K562 (cell line): Measurements from ENCODE around the gene DAGLB. TPM values are rescaled to one million over a fixed set of nuclear protein-coding genes. Genes with fewer than 3 reads are reported as not detected.
A peak's percentile ranks its signal among the peaks of the same experiment; 100 is the strongest.

ENCODE experiments used
- ATF6 ChIP-seq: sonication (generic); formaldehyde crosslinking; IDR thresholded peaks from 2 replicates; pipeline ENCODE4 v1.4.0; 2020; ENCODE audit warnings: mild to moderate bottlenecking, missing genetic modification reagents
- CREM ChIP-seq: IDR thresholded peaks from 2 replicates; pipeline ENCODE4 v1.6.1; 2014; ENCODE audit warnings: antibody characterized with exemption, low read depth
- ILF3 ChIP-seq: fragments of 450-650 bp; IDR thresholded peaks from 2 replicates; pipeline ENCODE4 v1.6.1; 2018; ENCODE audit warnings: antibody characterized with exemption, mild to moderate bottlenecking, moderate library complexity, borderline replicate concordance
- IRF9 ChIP-seq: fragments of 450-650 bp; IDR thresholded peaks from 2 replicates; pipeline ENCODE4 v1.6.1; 2016; ENCODE audit warnings: missing biosample characterization, missing genetic modification characterization
- L3MBTL2 ChIP-seq: fragments of 450-650 bp; IDR thresholded peaks from 2 replicates; pipeline ENCODE4 v1.6.1; 2016; ENCODE audit warnings: mild to moderate bottlenecking, moderate library complexity
- NR0B1 ChIP-seq: fragments of 450-650 bp; IDR thresholded peaks from one replicate; pipeline ENCODE4 v1.6.1; 2018; ENCODE audit warnings: mild to moderate bottlenecking, moderate library complexity; ENCODE audit not compliant: partially characterized antibody
- PCBP2 ChIP-seq: fragments of 200-400 bp; formaldehyde crosslinking; IDR thresholded peaks from 2 replicates; pipeline ENCODE4 v1.6.1; 2018; ENCODE audit warnings: low read length, low read depth, mild to moderate bottlenecking, moderate library complexity; ENCODE audit not compliant: poor library complexity, severe bottlenecking
- PYGO2 ChIP-seq: fragments of 450-650 bp; IDR thresholded peaks from 2 replicates; pipeline ENCODE4 v1.6.1; 2016; ENCODE audit warnings: mild to moderate bottlenecking, missing genetic modification characterization, moderate library complexity, missing compliant biosample characterization
- RB1 ChIP-seq: fragments of 450-650 bp; IDR thresholded peaks from 2 replicates; pipeline ENCODE4 v1.6.1; 2017; ENCODE audit warnings: low read depth, mild to moderate bottlenecking
- RERE ChIP-seq: sonication (generic); formaldehyde crosslinking; IDR thresholded peaks from 2 replicates; pipeline ENCODE4 v1.8.0; 2023; ENCODE audit warnings: missing genetic modification reagents, mild to moderate bottlenecking, borderline replicate concordance
- SMAD3 ChIP-seq: fragments of 450-650 bp; formaldehyde crosslinking; conservative IDR thresholded peaks from 2 replicates; pipeline ENCODE4 v1.4.0; 2020; ENCODE audit warnings: mild to moderate bottlenecking
- TAF9B ChIP-seq: fragments of 450-650 bp; IDR thresholded peaks from 2 replicates; pipeline ENCODE4 v1.6.1; 2018; ENCODE audit warnings: mild to moderate bottlenecking; ENCODE audit not compliant: partially characterized antibody
- TCF3 ChIP-seq: sonication (generic); formaldehyde crosslinking; IDR thresholded peaks from 2 replicates; pipeline ENCODE4 v1.4.0; 2020; ENCODE audit warnings: mild to moderate bottlenecking, missing genetic modification reagents
- TGIF2 ChIP-seq: sonication (generic); formaldehyde crosslinking; IDR thresholded peaks from 2 replicates; pipeline ENCODE4 v1.8.1; 2022; ENCODE audit warnings: mild to moderate bottlenecking, missing genetic modification reagents, moderate library complexity
- ZFX ChIP-seq: sonication (generic); formaldehyde crosslinking; IDR thresholded peaks from 2 replicates; pipeline ENCODE4 v1.8.0; 2022; ENCODE audit warnings: mild to moderate bottlenecking, missing genetic modification reagents, moderate library complexity
- ZNF584 ChIP-seq: fragments of 200-800 bp; sonication (Bioruptor generic); IDR thresholded peaks from 2 replicates; pipeline ENCODE4 v1.6.1; 2016; ENCODE audit warnings: low read depth, mild to moderate bottlenecking, missing genetic modification characterization, missing compliant biosample characterization
- ZNF830 ChIP-seq: fragments of 250-450 bp; sonication (Bioruptor Pico); IDR thresholded peaks from 2 replicates; pipeline ENCODE4 v1.5.0; 2021; ENCODE audit warnings: mild to moderate bottlenecking
- polyA plus RNA-seq, 8 experiments: library from polyadenylated mRNA; depleted of rRNA in 4 of 8; stranded (reverse) in 5 of 8; unstranded in 3 of 8; fragments of >200 nt; fragmentation: Nextera tagmentation in 2 of 8; fragmentation: Illumina TruSeq in 1 of 8; extraction: Ambion mirVana in 2 of 8; extraction: Trizol in 1 of 8; gene quantifications; 2 replicates each; pipeline versions ENCODE4 v1.2.1 to v1.2.3, GENCODE V29; 2011 to 2014; ENCODE audit warnings: inconsistent platforms in 1 of 8, missing spikeins in 1 of 8
- total RNA-seq, 7 experiments: library from RNA; depleted of rRNA in 6 of 7; stranded (reverse); fragments of >200 nt in 6 of 7; fragmentation: Illumina TruSeq in 2 of 7; extraction: Trizol in 2 of 7; gene quantifications; 2 replicates each; pipeline versions ENCODE4 v1.2.1 to v1.2.3, GENCODE V29; 2011 to 2021; ENCODE audit warnings: low replicate concordance in 1 of 7

DAGLB gene
- total and polyA plus RNA-seq, 9 of the 15 experiments (the other 6 are each of a cell fraction or from before 2014, with no cell fraction given) = 0.92 to 16.4 (median 9.3) TPM

DNA sequence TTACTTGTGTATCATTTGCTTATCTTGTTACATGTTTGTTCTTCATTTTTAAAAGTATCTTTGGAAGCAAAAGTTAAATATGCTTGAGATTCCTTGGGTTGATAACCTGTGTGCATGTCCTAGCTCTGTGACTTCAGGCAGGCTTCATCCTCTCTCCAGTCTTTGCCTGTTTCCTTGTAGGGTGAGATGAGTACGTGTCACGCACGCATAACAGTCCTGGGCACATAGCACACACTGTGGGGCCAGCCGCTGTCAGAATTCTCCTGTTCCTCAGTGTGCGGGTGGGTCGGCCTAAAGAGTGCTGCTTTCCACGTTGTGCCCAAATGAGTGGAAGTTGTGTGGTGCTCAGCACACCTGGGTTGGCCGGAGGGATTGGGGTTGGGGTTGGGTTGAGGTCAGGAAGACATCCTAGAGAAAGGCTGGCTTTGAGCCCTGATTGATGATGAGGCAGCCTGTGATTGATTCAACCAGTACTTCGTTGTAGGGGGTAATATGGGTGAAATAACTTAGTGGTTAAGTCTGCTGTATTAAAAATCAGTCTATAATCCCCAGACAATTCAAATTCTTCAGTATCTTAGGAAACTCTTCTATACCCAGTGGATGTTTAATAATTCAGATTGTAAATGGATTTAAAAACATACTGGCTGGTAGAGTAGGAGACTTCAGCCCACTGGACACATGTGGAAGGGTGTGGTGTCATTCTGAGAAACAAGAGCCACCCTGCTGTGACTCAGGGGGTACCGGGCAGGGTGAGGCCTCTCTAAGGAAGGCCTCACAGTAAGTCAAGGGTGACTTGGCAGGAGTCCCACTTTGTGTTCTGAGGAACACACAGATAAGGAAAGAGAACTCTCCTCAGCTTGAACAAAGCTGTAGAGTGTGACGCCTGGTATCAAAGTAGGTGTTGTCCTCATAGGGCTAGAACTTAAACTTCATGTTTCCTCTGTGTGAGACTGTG is 54.8 kb downstream of the DAGLB start (continued):
- TF ChIP-seq ZNF584 = 0 out of 2 replicates have a peak, but pooled peaks have one; percentile 62
- peak; percentile 72 for TF ChIP-seq L3MBTL2
- TF ChIP-seq RERE (CRISPR knock-in tag) = no peak
- TF ChIP-seq ZFX (CRISPR knock-in tag) = peak; percentile 74
- TF ChIP-seq TGIF2 (CRISPR knock-in tag) = no peak
- no peak for TF ChIP-seq RB1
- no peak for TF ChIP-seq ATF6 (CRISPR knock-in tag)
- TF ChIP-seq ZNF830 (CRISPR knock-in tag) = no peak
- no peak for TF ChIP-seq IRF9
- peak; percentile 64 for TF ChIP-seq TCF3 (CRISPR knock-in tag)
- TF ChIP-seq PCBP2 = no peak
- no peak for TF ChIP-seq PYGO2
- TF ChIP-seq TAF9B = peak; percentile 70
- no peak for TF ChIP-seq SMAD3
- TF ChIP-seq NR0B1 = no peak
- TF ChIP-seq ILF3 = no peak
- peak; percentile 53; the same call in 1 of the 2 replicates for TF ChIP-seq CREM
